ENCODE measurements around the gene STX3.

- no peak for TF ChIP-seq CTCF (conservative IDR thresholded peaks at IDR 0.05; ENCODE audit: low read length)
- TF ChIP-seq EZH2phosphoT487 (IDR thresholded peaks at IDR 0.05; ENCODE audit: borderline replicate concordance, low read depth, low read length) = no peak
Measured at GRCh38 chr11:59746111-59746510, 9.1 kb upstream of the STX3 start.

All from OCI-LY7 (cell line).